Measurements from ENCODE around the gene ARIH2. TPM values are rescaled to one million over a fixed set of nuclear protein-coding genes. Genes with fewer than 3 reads are reported as not detected.
A peak's percentile ranks its signal among the peaks of the same experiment; 100 is the strongest.

Gene ARIH2
- total RNA-seq, 4 donors from 2014 or later, result 118 to 176 (median 143) TPM

DNA sequence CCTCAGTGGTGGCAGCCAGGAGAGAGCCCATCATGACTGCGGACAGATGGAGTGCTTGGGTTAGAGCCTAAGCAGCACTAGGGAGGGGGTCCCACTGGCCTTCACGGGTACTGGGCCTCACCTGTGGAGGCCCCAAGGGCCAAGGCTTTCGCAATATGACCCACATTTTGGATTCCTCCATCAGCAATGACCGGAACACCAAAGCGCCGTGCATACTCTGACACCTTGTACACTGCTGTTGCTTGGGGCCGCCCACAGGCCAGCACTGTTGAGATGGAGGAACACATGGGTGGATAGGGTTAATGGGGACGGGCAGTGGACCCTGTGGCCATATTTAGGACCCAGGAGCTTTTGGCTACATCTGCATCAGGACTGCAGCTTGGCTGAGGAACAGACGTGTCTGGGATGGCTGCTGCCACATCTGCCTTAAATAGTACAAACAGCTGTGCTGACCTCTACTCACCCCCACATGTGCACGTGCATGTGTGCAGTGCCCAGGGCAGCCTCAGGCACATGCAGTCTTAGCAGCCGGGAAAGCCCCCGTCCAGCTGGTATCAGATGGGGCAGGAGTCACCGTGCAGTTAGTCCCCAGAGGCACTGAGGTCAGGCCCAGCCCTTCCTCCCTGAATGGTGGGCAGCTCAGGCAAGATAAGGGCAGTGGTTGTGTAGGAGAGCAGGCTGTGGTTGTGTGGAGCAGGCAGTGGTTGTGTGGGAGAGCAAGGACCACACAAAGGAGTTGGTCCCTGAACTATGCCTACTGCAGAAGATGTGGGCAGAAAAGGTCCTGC, 106.6 kb downstream of the ARIH2 start:
- Histone ChIP-seq H3K9me3 (no peaks in the 10 kb centered on the region), H3K27ac (peak overlapping the region in 1 of 4 donors; percentile 96), H3K4me1 (peaks cover 37 to 51% of the 10 kb centered on the region in 2 donors), H3K27me3 (no peaks in the 10 kb centered on the region), H3K4me3 (no peak overlapping the region), H3K36me3 (peaks cover 0 to 54% of the 10 kb centered on the region in 2 donors)
- in situ Hi-C loops (cut with MboI; ENCODE audit: low sequenced_read_pairs in 4 of 4) (no loop called here), intact Hi-C loops (cut with DNase I; ENCODE audit: low total_unique reads) (no loop called here)
- TF ChIP-seq POLR2A (IDR thresholded peaks at IDR 0.05), result no peak
- TF ChIP-seq, protein P1, sequence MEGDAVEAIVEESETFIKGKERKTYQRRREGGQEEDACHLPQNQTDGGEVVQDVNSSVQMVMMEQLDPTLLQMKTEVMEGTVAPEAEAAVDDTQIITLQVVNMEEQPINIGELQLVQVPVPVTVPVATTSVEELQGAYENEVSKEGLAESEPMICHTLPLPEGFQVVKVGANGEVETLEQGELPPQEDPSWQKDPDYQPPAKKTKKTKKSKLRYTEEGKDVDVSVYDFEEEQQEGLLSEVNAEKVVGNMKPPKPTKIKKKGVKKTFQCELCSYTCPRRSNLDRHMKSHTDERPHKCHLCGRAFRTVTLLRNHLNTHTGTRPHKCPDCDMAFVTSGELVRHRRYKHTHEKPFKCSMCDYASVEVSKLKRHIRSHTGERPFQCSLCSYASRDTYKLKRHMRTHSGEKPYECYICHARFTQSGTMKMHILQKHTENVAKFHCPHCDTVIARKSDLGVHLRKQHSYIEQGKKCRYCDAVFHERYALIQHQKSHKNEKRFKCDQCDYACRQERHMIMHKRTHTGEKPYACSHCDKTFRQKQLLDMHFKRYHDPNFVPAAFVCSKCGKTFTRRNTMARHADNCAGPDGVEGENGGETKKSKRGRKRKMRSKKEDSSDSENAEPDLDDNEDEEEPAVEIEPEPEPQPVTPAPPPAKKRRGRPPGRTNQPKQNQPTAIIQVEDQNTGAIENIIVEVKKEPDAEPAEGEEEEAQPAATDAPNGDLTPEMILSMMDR (IDR thresholded peaks at IDR 0.05 in 4 of 5, conservative IDR thresholded peaks at IDR 0.05 in 1 of 5), result no peak
- no peak for ATAC-seq
- no peak for DNase-seq

DNA sequence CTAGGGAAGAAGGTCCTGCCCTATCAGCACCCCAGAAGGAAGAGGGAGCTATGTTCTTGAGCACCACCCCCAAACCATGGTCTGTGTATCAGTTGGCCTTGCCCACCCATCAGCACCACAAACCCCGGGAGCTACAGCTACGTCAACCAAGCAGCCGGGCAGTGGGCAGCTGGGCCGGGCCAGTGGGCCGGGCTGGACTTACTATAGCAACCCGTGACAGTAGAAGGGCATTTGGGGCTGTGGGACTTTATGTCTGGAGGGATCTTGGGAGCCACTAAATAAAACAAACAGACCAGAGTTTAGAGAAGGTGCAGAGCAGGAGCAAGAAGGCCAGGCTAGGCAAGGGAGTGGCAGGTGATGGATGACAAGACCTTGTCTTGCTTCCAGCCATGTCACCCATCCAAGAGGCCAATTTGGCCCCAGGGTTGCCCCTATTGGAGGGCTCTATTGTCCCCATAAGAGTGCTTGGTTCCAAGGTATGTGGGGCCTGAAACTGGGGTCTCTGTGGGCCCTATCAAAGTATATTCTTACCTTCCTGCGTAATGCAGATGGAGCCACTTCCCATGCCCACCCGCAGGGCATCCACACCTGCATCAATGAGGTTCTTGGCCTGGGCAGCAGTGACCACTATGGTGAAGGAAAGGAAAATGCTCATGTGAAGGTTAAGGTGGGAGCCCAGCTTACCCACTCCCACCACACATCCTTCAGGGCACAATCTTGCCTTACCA, 107.3 kb downstream of the ARIH2 start:
- H3K27ac ChIP-seq, result peak overlapping the region in 1 of 4 donors; percentile 96
- TF ChIP-seq, protein P1 (IDR thresholded peaks at IDR 0.05 in 4 of 5, conservative IDR thresholded peaks at IDR 0.05 in 1 of 5), result no peak
- no peak for TF ChIP-seq POLR2A (IDR thresholded peaks at IDR 0.05)
- H3K4me1 ChIP-seq, result peaks cover 33 to 45% of the 10 kb centered on the region in 2 donors
- peaks cover 0 to 62% of the 10 kb centered on the region in 2 donors for H3K36me3 ChIP-seq
- H3K27me3 ChIP-seq, result no peaks in the 10 kb centered on the region
- no peak overlapping the region for H3K4me3 ChIP-seq
- no peak for DNase-seq
- in situ Hi-C loops (cut with MboI; ENCODE audit: low sequenced_read_pairs in 4 of 4), result no loop called here
- intact Hi-C loops (cut with DNase I; ENCODE audit: low total_unique reads), result no loop called here
- H3K9me3 ChIP-seq, result no peaks in the 10 kb centered on the region
- no peak for ATAC-seq

DNA sequence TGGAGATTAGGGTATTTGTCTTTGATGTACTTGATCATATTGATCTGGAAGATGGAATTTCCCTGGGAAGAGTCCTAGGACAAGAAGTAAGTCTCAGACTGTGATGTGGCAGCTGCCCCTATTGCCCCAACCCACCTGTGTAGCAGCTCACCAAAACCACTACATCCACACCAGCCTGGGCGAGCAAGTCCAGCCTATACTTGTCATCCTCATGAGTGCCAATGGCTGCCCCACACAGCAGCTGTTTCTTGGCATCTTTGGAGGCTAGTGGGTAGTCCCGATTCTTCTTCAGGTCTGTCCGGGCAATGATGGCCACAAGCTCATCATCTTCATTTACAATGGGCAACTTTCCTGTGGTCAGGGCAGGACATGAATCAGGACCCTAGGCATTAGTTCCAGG, 107.9 kb downstream of the ARIH2 start:
- no peak for TF ChIP-seq POLR2A (IDR thresholded peaks at IDR 0.05)
- TF ChIP-seq, protein P1 (IDR thresholded peaks at IDR 0.05 in 4 of 5, conservative IDR thresholded peaks at IDR 0.05 in 1 of 5), result no peak
- intact Hi-C loops (cut with DNase I; ENCODE audit: low total_unique reads), result no loop called here
- in situ Hi-C loops (cut with MboI; ENCODE audit: low sequenced_read_pairs in 4 of 4), result no loop called here

DNA sequence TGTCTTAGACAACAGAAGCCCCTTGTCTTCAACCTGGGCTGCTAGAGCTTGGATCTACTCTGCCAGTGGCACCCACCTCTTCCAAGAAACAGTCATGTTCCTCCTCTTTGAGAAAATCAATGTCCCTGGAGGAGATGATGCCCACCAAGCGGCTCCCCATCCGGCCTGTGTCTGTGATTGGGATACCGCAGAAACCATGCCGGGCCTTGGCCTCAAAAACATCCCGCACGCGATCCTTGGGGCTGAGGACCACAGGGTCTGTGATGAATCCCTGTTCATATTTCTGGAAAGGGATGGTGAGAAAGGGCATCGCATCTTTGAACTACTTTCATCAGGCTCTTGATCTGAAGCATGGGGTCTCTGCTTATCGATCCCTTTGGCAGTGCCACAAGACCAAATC, 109.0 kb downstream of the ARIH2 start:
- no peaks in the 10 kb centered on the region for H3K27me3 ChIP-seq
- TF ChIP-seq, protein P1 (IDR thresholded peaks at IDR 0.05 in 4 of 5, conservative IDR thresholded peaks at IDR 0.05 in 1 of 5), result no peak
- TF ChIP-seq POLR2A (IDR thresholded peaks at IDR 0.05), result no peak
- H3K9me3 ChIP-seq, result no peaks in the 10 kb centered on the region
- no peak overlapping the region for H3K4me3 ChIP-seq
- peak overlapping the region; percentile 94 to 98 (median 96) for H3K27ac ChIP-seq
- in situ Hi-C loops (cut with MboI; ENCODE audit: low sequenced_read_pairs in 4 of 4) (no loop called here), intact Hi-C loops (cut with DNase I; ENCODE audit: low total_unique reads) (loop anchor here (2.0 kb wide), 2 partner anchors 37 to 109 kb away; partner anchors contain the start of genes ARIH2 and P4HTM)
- ATAC-seq (no peak), DNase-seq (no peak)
- peaks cover 0 to 78% of the 10 kb centered on the region in 2 donors for H3K36me3 ChIP-seq
- H3K4me1 ChIP-seq, result peaks cover 33 to 41% of the 10 kb centered on the region in 2 donors

More for the DNA sequence above, 107.9 kb downstream of the ARIH2 start:
- Histone ChIP-seq H3K36me3 (peaks cover 0 to 67% of the 10 kb centered on the region in 2 donors), H3K27ac (peak overlapping the region in 2 of 4 donors; percentile 96 to 98), H3K4me1 (peaks cover 33 to 45% of the 10 kb centered on the region in 2 donors), H3K4me3 (no peak overlapping the region), H3K9me3 (no peaks in the 10 kb centered on the region), H3K27me3 (no peaks in the 10 kb centered on the region)
- DNase-seq, result no peak
- ATAC-seq, result no peak

Measured in gastrocnemius medialis (tissue), 4 donors.